HepG2 (cell line): ENCODE data around the gene XPO5. TPM values are rescaled to one million over a fixed set of nuclear protein-coding genes. Genes with fewer than 3 reads are reported as not detected.
A peak's percentile ranks its signal among the peaks of the same experiment; 100 is the strongest.

Experiments
- BORCS8-MEF2B ChIP-seq: sonication (generic); formaldehyde crosslinking; IDR thresholded peaks from 2 replicates; pipeline ENCODE4 v1.8.0; 2022; ENCODE audit warnings: mild to moderate bottlenecking, missing genetic modification reagents
- CC2D1A ChIP-seq: sonication (generic); formaldehyde crosslinking; IDR thresholded peaks from 2 replicates; pipeline ENCODE4 v1.8.1; 2023; ENCODE audit warnings: mild to moderate bottlenecking, missing genetic modification reagents
- CCAR2 ChIP-seq: fragments of 200-400 bp; formaldehyde crosslinking; optimal IDR thresholded peaks from 2 replicates; pipeline ENCODE3; 2018; ENCODE audit warnings: low read depth, mild to moderate bottlenecking, low read length, moderate library complexity
- CENPX ChIP-seq: sonication (generic); formaldehyde crosslinking; IDR thresholded peaks from 2 replicates; pipeline ENCODE4 v1.9.0; 2021; ENCODE audit warnings: mild to moderate bottlenecking, missing genetic modification reagents, moderate library complexity
- NONO ChIP-seq, 2 experiments: fragments of 450-650 bp in 1 of 2; sonication (generic) in 1 of 2; formaldehyde crosslinking in 1 of 2; IDR thresholded peaks in 1 of 2; conservative IDR thresholded peaks in 1 of 2; 2 replicates each; pipeline versions ENCODE4 v1.6.1 to v1.8.0; 2017 to 2022; ENCODE audit warnings: mild to moderate bottlenecking in 1 of 2, missing genetic modification reagents in 1 of 2, moderate library complexity in 1 of 2
- NR3C1 ChIP-seq: sonication (generic); formaldehyde crosslinking; IDR thresholded peaks from 2 replicates; pipeline ENCODE4 v1.4.0; 2020; ENCODE audit warnings: missing genetic modification reagents
- NRL ChIP-seq: sonication (generic); formaldehyde crosslinking; IDR thresholded peaks from 2 replicates; pipeline ENCODE4 v1.5.0; 2020; ENCODE audit warnings: missing genetic modification reagents, mild to moderate bottlenecking, moderate library complexity, borderline replicate concordance
- TSC22D2 ChIP-seq: sonication (generic); formaldehyde crosslinking; IDR thresholded peaks from 2 replicates; pipeline ENCODE4 v1.5.1; 2020; ENCODE audit warnings: missing genetic modification reagents, mild to moderate bottlenecking, borderline replicate concordance
- YEATS4 ChIP-seq: sonication (generic); formaldehyde crosslinking; IDR thresholded peaks from 2 replicates; pipeline ENCODE4 v1.4.0; 2020; ENCODE audit warnings: missing genetic modification reagents, borderline replicate concordance
- ZFP62 ChIP-seq: sonication (generic); formaldehyde crosslinking; IDR thresholded peaks from 2 replicates; pipeline ENCODE4 v1.4.0; 2020; ENCODE audit warnings: missing genetic modification reagents
- ZFX ChIP-seq: sonication (generic); formaldehyde crosslinking; IDR thresholded peaks from 2 replicates; pipeline ENCODE4 v1.4.0; 2020; ENCODE audit warnings: mild to moderate bottlenecking, low read depth, missing genetic modification reagents, moderate library complexity
- ZMYM3 ChIP-seq: sonication (generic); formaldehyde crosslinking; IDR thresholded peaks from 2 replicates; pipeline ENCODE4 v1.5.1; 2020; ENCODE audit warnings: mild to moderate bottlenecking, missing genetic modification reagents
- ZNF205 ChIP-seq: IDR thresholded peaks from 2 replicates; pipeline ENCODE4 v1.6.1; 2018; ENCODE audit warnings: missing biosample characterization, missing genetic modification reagents
- ZNF317 ChIP-seq: sonication (generic); formaldehyde crosslinking; IDR thresholded peaks from 2 replicates; pipeline ENCODE4 v1.5.0; 2020; ENCODE audit warnings: mild to moderate bottlenecking, missing genetic modification reagents
- ZNF552 ChIP-seq: sonication (generic); formaldehyde crosslinking; IDR thresholded peaks from 2 replicates; pipeline ENCODE4 v1.9.0; 2022; ENCODE audit warnings: missing genetic modification reagents, mild to moderate bottlenecking, borderline replicate concordance
- ZNF709 ChIP-seq: sonication (generic); formaldehyde crosslinking; IDR thresholded peaks from 2 replicates; pipeline ENCODE4 v1.5.0; 2020; ENCODE audit warnings: mild to moderate bottlenecking, missing genetic modification reagents
- ZNF788 ChIP-seq: sonication (generic); formaldehyde crosslinking; IDR thresholded peaks from 2 replicates; pipeline ENCODE4 v1.5.0; 2020; ENCODE audit warnings: mild to moderate bottlenecking, missing genetic modification reagents, borderline replicate concordance
- ZNF883 ChIP-seq: sonication (generic); formaldehyde crosslinking; IDR thresholded peaks from 2 replicates; pipeline ENCODE4 v1.5.1; 2020; ENCODE audit warnings: mild to moderate bottlenecking, missing genetic modification reagents; ENCODE audit errors: not compliant biosample characterization
- polyA plus RNA-seq, 8 experiments: library from polyadenylated mRNA; depleted of rRNA in 3 of 8; stranded (reverse) in 7 of 8; unstranded in 1 of 8; fragments of >200 nt; fragmentation: Illumina TruSeq in 4 of 8; extraction: Trizol in 4 of 8; gene quantifications; 2 replicates each; pipeline versions ENCODE4 v1.2.1 to v1.2.3, GENCODE V29; 2011 to 2016; ENCODE audit warnings: low read depth in 4 of 8, missing spikeins in 1 of 8, mixed read lengths in 1 of 8; ENCODE audit not compliant: insufficient read depth in 1 of 8
- total RNA-seq, 5 experiments: library from RNA; depleted of rRNA; stranded (reverse); fragments of >200 nt; fragmentation: Illumina TruSeq; extraction: Trizol; gene quantifications; 2 replicates each; pipeline ENCODE4 v1.2.3, GENCODE V29; 2016; ENCODE audit warnings: low read depth in 1 of 5
- TF ChIP-seq, protein P1 (sequence below): sonication (generic); formaldehyde crosslinking; IDR thresholded peaks from 2 replicates; pipeline ENCODE4 v1.5.0; 2020; ENCODE audit warnings: missing genetic modification reagents
- TF ChIP-seq, protein P2 (sequence below): sonication (generic); formaldehyde crosslinking; IDR thresholded peaks from 2 replicates; pipeline ENCODE4 v1.4.0; 2020; ENCODE audit warnings: mild to moderate bottlenecking, low read depth, missing genetic modification reagents
- TF ChIP-seq, protein P3 (sequence below): sonication (generic); formaldehyde crosslinking; IDR thresholded peaks from 2 replicates; pipeline ENCODE4 v1.4.0; 2020; ENCODE audit warnings: mild to moderate bottlenecking, missing genetic modification reagents
- TF ChIP-seq, protein P4 (sequence below): IDR thresholded peaks from 2 replicates; pipeline ENCODE4 v1.6.1; 2018; ENCODE audit warnings: missing genetic modification reagents
- TF ChIP-seq, protein P5 (sequence below): sonication (generic); formaldehyde crosslinking; IDR thresholded peaks from 2 replicates; pipeline ENCODE4 v1.5.1; 2020; ENCODE audit warnings: mild to moderate bottlenecking, missing genetic modification reagents

The XPO5 gene
- total and polyA plus RNA-seq, 2 of the 13 experiments (the other 11 are each of a cell fraction or from before 2014, with no cell fraction given): 52.2 to 68.0 TPM

DNA sequence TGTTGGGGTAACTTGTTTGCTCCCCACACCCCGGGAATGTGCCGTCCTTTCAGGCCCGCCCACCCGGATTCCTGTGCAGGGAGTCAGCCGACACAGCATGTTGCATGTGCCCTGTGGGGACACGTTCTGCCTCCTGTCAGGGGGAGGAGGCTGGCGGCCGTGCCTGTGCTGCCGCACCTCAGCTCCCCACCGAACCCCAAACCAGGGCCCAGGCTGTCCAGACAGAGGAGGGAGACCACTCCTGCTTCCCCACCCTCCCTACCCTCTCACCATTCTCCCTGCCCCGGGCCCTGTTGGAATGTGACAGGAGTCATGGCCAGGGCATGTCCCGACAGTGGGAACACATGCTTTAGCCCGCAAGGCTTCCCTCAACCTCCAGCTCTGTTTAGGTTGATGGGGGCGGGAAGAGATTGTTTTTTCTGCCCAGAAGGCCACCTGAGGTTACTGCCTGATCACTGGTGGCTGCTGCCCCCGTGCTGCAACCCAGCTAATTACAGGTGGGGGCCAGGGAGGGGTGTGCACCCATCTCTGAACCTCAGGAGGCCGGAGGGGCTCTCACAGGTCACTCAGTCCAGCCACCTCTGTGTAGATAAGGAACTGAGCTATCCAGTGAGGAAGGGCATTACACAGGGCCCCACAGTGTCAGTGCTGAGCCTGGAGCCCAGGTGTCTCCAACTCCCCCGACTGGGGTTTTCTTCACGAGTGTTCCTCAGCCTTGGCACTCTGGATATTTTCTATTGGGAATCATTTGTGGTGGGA lies 79.3 kb downstream of the XPO5 start (continued):
- TF ChIP-seq ZNF788: peak; percentile 47; the same call in 1 of the 2 replicates
- TF ChIP-seq, protein P1, sequence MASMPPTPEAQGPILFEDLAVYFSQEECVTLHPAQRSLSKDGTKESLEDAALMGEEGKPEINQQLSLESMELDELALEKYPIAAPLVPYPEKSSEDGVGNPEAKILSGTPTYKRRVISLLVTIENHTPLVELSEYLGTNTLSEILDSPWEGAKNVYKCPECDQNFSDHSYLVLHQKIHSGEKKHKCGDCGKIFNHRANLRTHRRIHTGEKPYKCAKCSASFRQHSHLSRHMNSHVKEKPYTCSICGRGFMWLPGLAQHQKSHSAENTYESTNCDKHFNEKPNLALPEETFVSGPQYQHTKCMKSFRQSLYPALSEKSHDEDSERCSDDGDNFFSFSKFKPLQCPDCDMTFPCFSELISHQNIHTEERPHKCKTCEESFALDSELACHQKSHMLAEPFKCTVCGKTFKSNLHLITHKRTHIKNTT (CRISPR knock-in tag): no peak
- TF ChIP-seq NR3C1 (CRISPR knock-in tag): no peak
- TF ChIP-seq ZNF709 (CRISPR knock-in tag): no peak
- peak; percentile 35; the same call in 1 of the 2 replicates for TF ChIP-seq ZNF552
- TF ChIP-seq ZNF317 (CRISPR knock-in tag): no peak
- TF ChIP-seq, protein P2, sequence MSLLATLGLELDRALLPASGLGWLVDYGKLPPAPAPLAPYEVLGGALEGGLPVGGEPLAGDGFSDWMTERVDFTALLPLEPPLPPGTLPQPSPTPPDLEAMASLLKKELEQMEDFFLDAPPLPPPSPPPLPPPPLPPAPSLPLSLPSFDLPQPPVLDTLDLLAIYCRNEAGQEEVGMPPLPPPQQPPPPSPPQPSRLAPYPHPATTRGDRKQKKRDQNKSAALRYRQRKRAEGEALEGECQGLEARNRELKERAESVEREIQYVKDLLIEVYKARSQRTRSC (CRISPR knock-in tag): no peak
- no peak for TF ChIP-seq ZFP62 (CRISPR knock-in tag)
- no peak for TF ChIP-seq NONO (IDR thresholded peaks at IDR 0.05)
- TF ChIP-seq NONO (CRISPR knock-in tag; conservative IDR thresholded peaks at IDR 0.05): 0 out of 2 replicates have a peak, but pooled peaks have one; percentile 33
- TF ChIP-seq CC2D1A (CRISPR knock-in tag): no peak
- no peak for TF ChIP-seq CCAR2
- TF ChIP-seq TSC22D2 (CRISPR knock-in tag): peak; percentile 50; the same call in 1 of the 2 replicates
- no peak; the same call in 1 of the 2 replicates for TF ChIP-seq ZMYM3
- TF ChIP-seq, protein P3, sequence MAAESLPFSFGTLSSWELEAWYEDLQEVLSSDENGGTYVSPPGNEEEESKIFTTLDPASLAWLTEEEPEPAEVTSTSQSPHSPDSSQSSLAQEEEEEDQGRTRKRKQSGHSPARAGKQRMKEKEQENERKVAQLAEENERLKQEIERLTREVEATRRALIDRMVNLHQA (CRISPR knock-in tag): no peak
- TF ChIP-seq BORCS8-MEF2B (CRISPR knock-in tag): no peak; the same call in 1 of the 2 replicates
- TF ChIP-seq, protein P4, sequence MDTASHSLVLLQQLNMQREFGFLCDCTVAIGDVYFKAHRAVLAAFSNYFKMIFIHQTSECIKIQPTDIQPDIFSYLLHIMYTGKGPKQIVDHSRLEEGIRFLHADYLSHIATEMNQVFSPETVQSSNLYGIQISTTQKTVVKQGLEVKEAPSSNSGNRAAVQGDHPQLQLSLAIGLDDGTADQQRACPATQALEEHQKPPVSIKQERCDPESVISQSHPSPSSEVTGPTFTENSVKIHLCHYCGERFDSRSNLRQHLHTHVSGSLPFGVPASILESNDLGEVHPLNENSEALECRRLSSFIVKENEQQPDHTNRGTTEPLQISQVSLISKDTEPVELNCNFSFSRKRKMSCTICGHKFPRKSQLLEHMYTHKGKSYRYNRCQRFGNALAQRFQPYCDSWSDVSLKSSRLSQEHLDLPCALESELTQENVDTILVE (CRISPR knock-in tag): peak; percentile 69; the same call in 1 of the 2 replicates
- TF ChIP-seq YEATS4 (CRISPR knock-in tag): no peak
- TF ChIP-seq CENPX (CRISPR knock-in tag): no peak
- no peak for TF ChIP-seq ZNF883
- peak; percentile 56; the same call in 1 of the 2 replicates for TF ChIP-seq ZFX (CRISPR knock-in tag)
- no peak; the same call in 1 of the 2 replicates for TF ChIP-seq ZNF205
- TF ChIP-seq, protein P5, sequence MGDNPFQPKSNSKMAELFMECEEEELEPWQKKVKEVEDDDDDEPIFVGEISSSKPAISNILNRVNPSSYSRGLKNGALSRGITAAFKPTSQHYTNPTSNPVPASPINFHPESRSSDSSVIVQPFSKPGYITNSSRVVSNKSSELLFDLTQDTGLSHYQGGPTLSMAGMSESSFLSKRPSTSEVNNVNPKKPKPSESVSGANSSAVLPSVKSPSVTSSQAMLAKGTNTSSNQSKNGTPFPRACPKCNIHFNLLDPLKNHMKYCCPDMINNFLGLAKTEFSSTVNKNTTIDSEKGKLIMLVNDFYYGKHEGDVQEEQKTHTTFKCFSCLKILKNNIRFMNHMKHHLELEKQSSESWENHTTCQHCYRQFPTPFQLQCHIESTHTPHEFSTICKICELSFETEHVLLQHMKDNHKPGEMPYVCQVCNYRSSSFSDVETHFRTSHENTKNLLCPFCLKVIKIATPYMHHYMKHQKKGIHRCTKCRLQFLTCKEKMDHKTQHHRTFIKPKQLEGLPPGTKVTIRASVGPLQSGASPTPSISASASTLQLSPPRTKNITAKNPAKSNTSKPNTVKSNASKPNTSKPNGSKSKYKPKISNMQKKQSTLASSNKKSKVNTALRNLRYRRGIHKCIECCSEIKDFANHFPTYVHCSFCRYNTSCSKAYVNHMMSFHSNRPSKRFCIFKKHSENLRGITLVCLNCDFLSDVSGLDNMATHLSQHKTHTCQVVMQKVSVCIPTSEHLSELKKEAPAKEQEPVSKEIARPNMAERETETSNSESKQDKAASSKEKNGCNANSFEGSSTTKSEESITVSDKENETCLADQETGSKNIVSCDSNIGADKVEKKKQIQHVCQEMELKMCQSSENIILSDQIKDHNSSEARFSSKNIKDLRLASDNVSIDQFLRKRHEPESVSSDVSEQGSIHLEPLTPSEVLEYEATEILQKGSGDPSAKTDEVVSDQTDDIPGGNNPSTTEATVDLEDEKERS: no peak
- peak; percentile 23; the same call in 1 of the 2 replicates for TF ChIP-seq NRL
